Stimulated activated memory B cell treated with anti-CD40 and anti-IgM and Interleukin-4, amounts not matched to agents 10 μg/mL and 1 μg/mL and 100 μg/mL, for 72 hours (primary cell): ENCODE data around the gene ARG2.

Experiments
- ATAC-seq: fragments of 150-1000 bp; cut with Tn5 transposase; 2 replicates; pipeline ENCODE4 v1.10.0; 2021
- H3K27ac Mint-ChIP-seq: one replicate; pipeline ENCODE4 v1.8.0; 2022; ENCODE audit warnings: mild to moderate bottlenecking, mixed read lengths
- H3K27me3 Mint-ChIP-seq: one replicate; pipeline ENCODE4 v1.8.0; 2022; ENCODE audit warnings: mixed read lengths
- H3K36me3 Mint-ChIP-seq: one replicate; pipeline ENCODE4 v1.8.0; 2022; ENCODE audit warnings: mixed read lengths
- H3K4me1 Mint-ChIP-seq: one replicate; pipeline ENCODE4 v1.8.0; 2022; ENCODE audit warnings: mixed read lengths
- H3K4me3 Mint-ChIP-seq: one replicate; pipeline ENCODE4 v1.8.0; 2022; ENCODE audit warnings: mild to moderate bottlenecking, moderate library complexity, mixed read lengths
- H3K9me3 Mint-ChIP-seq: one replicate; pipeline ENCODE4 v1.8.0; 2022; ENCODE audit warnings: mixed read lengths

ARG2 gene

GRCh38 chr14:67643713-67644112, 24.0 kb downstream of the ARG2 start:
- H3K4me3 Mint-ChIP-seq, result no peak overlapping the region
- H3K36me3 Mint-ChIP-seq, result peaks cover 13% of the 10 kb centered on the region
- H3K27ac Mint-ChIP-seq, result peak overlapping the region; percentile 42
- no peaks in the 10 kb centered on the region for H3K9me3 Mint-ChIP-seq
- H3K4me1 Mint-ChIP-seq, result no peaks in the 10 kb centered on the region
- ATAC-seq, result no peak
- H3K27me3 Mint-ChIP-seq, result no peaks in the 10 kb centered on the region

- Mint-ChIP-seq H3K9me3 (no peaks in the 10 kb centered on the region), H3K27me3 (no peaks in the 10 kb centered on the region), H3K36me3 (peaks cover 16% of the 10 kb centered on the region), H3K4me1 (no peaks in the 10 kb centered on the region), H3K27ac (peak overlapping the region; percentile 42), H3K4me3 (no peak overlapping the region)
- ATAC-seq, result no peak
Observed at GRCh38 chr14:67644428-67644827, 24.7 kb downstream of the ARG2 start.

- no peaks in the 10 kb centered on the region for H3K4me1 Mint-ChIP-seq
- no peak overlapping the region for H3K27ac Mint-ChIP-seq
- H3K36me3 Mint-ChIP-seq, result peaks cover 26% of the 10 kb centered on the region
- ATAC-seq, result no peak
- no peaks in the 10 kb centered on the region for H3K9me3 Mint-ChIP-seq
- H3K27me3 Mint-ChIP-seq, result no peaks in the 10 kb centered on the region
- no peak overlapping the region for H3K4me3 Mint-ChIP-seq
Observed at GRCh38 chr14:67645414-67645813, 25.7 kb downstream of the ARG2 start.

GRCh38 chr14:67646131-67646530, 26.4 kb downstream of the ARG2 start:
- ATAC-seq, result no peak
- peaks cover 33% of the 10 kb centered on the region for H3K36me3 Mint-ChIP-seq

GRCh38 chr14:67650151-67650550, 30.4 kb downstream of the ARG2 start:
- Mint-ChIP-seq H3K4me3 (no peak overlapping the region), H3K9me3 (no peaks in the 10 kb centered on the region), H3K27me3 (no peaks in the 10 kb centered on the region), H3K4me1 (no peaks in the 10 kb centered on the region), H3K36me3 (peaks cover 41% of the 10 kb centered on the region), H3K27ac (no peak overlapping the region)
- ATAC-seq, result no peak

More at GRCh38 chr14:67646131-67646530, 26.4 kb downstream of the ARG2 start:
- no peaks in the 10 kb centered on the region for H3K27me3 Mint-ChIP-seq
- H3K4me1 Mint-ChIP-seq, result no peaks in the 10 kb centered on the region
- H3K9me3 Mint-ChIP-seq, result no peaks in the 10 kb centered on the region
- H3K4me3 Mint-ChIP-seq, result no peak overlapping the region
- H3K27ac Mint-ChIP-seq, result no peak overlapping the region

- Mint-ChIP-seq H3K27me3 (no peaks in the 10 kb centered on the region), H3K27ac (no peak overlapping the region), H3K9me3 (no peaks in the 10 kb centered on the region), H3K36me3 (peaks cover 41% of the 10 kb centered on the region), H3K4me3 (no peak overlapping the region), H3K4me1 (no peaks in the 10 kb centered on the region)
- no peak for ATAC-seq
Observed at GRCh38 chr14:67650694-67651093, 31.0 kb downstream of the ARG2 start.

- H3K9me3 Mint-ChIP-seq, result no peaks in the 10 kb centered on the region
- no peaks in the 10 kb centered on the region for H3K27me3 Mint-ChIP-seq
- peaks cover 44% of the 10 kb centered on the region for H3K36me3 Mint-ChIP-seq
- no peak overlapping the region for H3K4me3 Mint-ChIP-seq
- H3K27ac Mint-ChIP-seq, result no peak overlapping the region
- no peaks in the 10 kb centered on the region for H3K4me1 Mint-ChIP-seq
- ATAC-seq, result no peak
Observed at GRCh38 chr14:67652189-67652588, 32.5 kb downstream of the ARG2 start.

GRCh38 chr14:67653651-67654280, 34.0 kb downstream of the ARG2 start:
- H3K36me3 Mint-ChIP-seq, result peaks cover 52% of the 10 kb centered on the region
- H3K4me3 Mint-ChIP-seq, result no peak overlapping the region
- H3K4me1 Mint-ChIP-seq, result no peaks in the 10 kb centered on the region
- H3K27ac Mint-ChIP-seq, result no peak overlapping the region
- H3K27me3 Mint-ChIP-seq, result no peaks in the 10 kb centered on the region
- no peak for ATAC-seq
- no peaks in the 10 kb centered on the region for H3K9me3 Mint-ChIP-seq

GRCh38 chr14:67663633-67664032, 43.9 kb downstream of the ARG2 start:
- Mint-ChIP-seq H3K4me1 (peaks cover 22% of the 10 kb centered on the region), H3K27me3 (no peaks in the 10 kb centered on the region), H3K36me3 (peaks cover 8% of the 10 kb centered on the region), H3K9me3 (no peaks in the 10 kb centered on the region), H3K4me3 (no peak overlapping the region), H3K27ac (no peak overlapping the region)
- ATAC-seq, result no peak

GRCh38 chr14:67665868-67666267, 46.1 kb downstream of the ARG2 start:
- no peaks in the 10 kb centered on the region for H3K27me3 Mint-ChIP-seq
- no peak for ATAC-seq
- peaks cover 5% of the 10 kb centered on the region for H3K36me3 Mint-ChIP-seq
- H3K4me1 Mint-ChIP-seq, result peaks cover 41% of the 10 kb centered on the region
- H3K4me3 Mint-ChIP-seq, result no peak overlapping the region
- no peaks in the 10 kb centered on the region for H3K9me3 Mint-ChIP-seq
- peak overlapping the region; percentile 71 for H3K27ac Mint-ChIP-seq

- no peaks in the 10 kb centered on the region for H3K27me3 Mint-ChIP-seq
- peak; percentile 73 for ATAC-seq
- H3K9me3 Mint-ChIP-seq, result no peaks in the 10 kb centered on the region
- no peak overlapping the region for H3K4me3 Mint-ChIP-seq
- peaks cover 5% of the 10 kb centered on the region for H3K36me3 Mint-ChIP-seq
- peak overlapping the region; percentile 71 for H3K27ac Mint-ChIP-seq
- H3K4me1 Mint-ChIP-seq, result peaks cover 41% of the 10 kb centered on the region
Observed at GRCh38 chr14:67666750-67667449, 47.2 kb downstream of the ARG2 start.

GRCh38 chr14:67668559-67668958, 48.8 kb downstream of the ARG2 start:
- no peak for ATAC-seq
- Mint-ChIP-seq H3K9me3 (no peaks in the 10 kb centered on the region), H3K4me3 (no peak overlapping the region), H3K27ac (peak overlapping the region; percentile 64), H3K4me1 (peaks cover 57% of the 10 kb centered on the region), H3K36me3 (no peaks in the 10 kb centered on the region), H3K27me3 (no peaks in the 10 kb centered on the region)

- peaks cover 53% of the 10 kb centered on the region for H3K4me1 Mint-ChIP-seq
Observed at GRCh38 chr14:67673451-67673850, 53.7 kb downstream of the ARG2 start.

GRCh38 chr14:67674139-67674479, 54.4 kb downstream of the ARG2 start:
- Mint-ChIP-seq H3K4me3 (peak overlapping the region; percentile 89), H3K4me1 (peaks cover 46% of the 10 kb centered on the region), H3K9me3 (no peaks in the 10 kb centered on the region), H3K27me3 (no peaks in the 10 kb centered on the region), H3K27ac (peak overlapping the region; percentile 94), H3K36me3 (peaks cover 23% of the 10 kb centered on the region)
- peak; percentile 69 for ATAC-seq

More at GRCh38 chr14:67673451-67673850, 53.7 kb downstream of the ARG2 start:
- no peaks in the 10 kb centered on the region for H3K9me3 Mint-ChIP-seq
- peak overlapping the region; percentile 89 for H3K4me3 Mint-ChIP-seq
- H3K27me3 Mint-ChIP-seq, result no peaks in the 10 kb centered on the region
- H3K36me3 Mint-ChIP-seq, result peaks cover 17% of the 10 kb centered on the region
- no peak for ATAC-seq
- peak overlapping the region; percentile 94 for H3K27ac Mint-ChIP-seq

- peak; percentile 98 for ATAC-seq
- H3K4me3 Mint-ChIP-seq, result peak within 1 kb of the TSS; percentile 89
Observed at GRCh38 chr14:67674480-67675218, 54.9 kb downstream of the ARG2 start, which contains the start of gene VTI1B. TSS of gene VTI1B (minus strand) at chr14:67674632. CDS start at chr14:67674489, 143 bp downstream.

More at GRCh38 chr14:67674480-67675218, 54.9 kb downstream of the ARG2 start, which contains the start of gene VTI1B:
- no peaks in the 10 kb centered on the region for H3K9me3 Mint-ChIP-seq
- no peaks in the 10 kb centered on the region for H3K27me3 Mint-ChIP-seq
- H3K27ac Mint-ChIP-seq, result peak within 1 kb of the TSS; percentile 94
- peaks cover 23% of the 10 kb centered on the region for H3K36me3 Mint-ChIP-seq
- H3K4me1 Mint-ChIP-seq, result peaks cover 41% of the 10 kb centered on the region
